RWPE1 (cell line): Measurements from ENCODE around the gene ITPR3.
A peak's percentile ranks its signal among the peaks of the same experiment; 100 is the strongest.

Experiments
- CTCF ChIA-PET: fragments of 350-600 bp; sonication (Branson Sonifier 250); formaldehyde crosslinking; extraction: SDS; loops from one replicate; lab custom pipeline; 2021; lab: Yijun Ruan, JAX
- POLR2A ChIA-PET: fragments of 400-600 bp; formaldehyde crosslinking; extraction: SDS; loops from one replicate; lab custom pipeline; 2020; ENCODE audit warnings: antibody characterized with exemption; ENCODE audit not compliant: low non-redundant PET; lab: Yijun Ruan, JAX
- DNase-seq: peaks from one replicate; pipeline ENCODE4 v3.0.0; 2012; ENCODE audit warnings: low spot score
- H3K27ac ChIP-seq: fragments of 450-650 bp; 2 replicates; pipeline ENCODE4 v1.5.1; 2017
- TF ChIP-seq, protein P1 (sequence below): fragments of 450-650 bp; conservative IDR thresholded peaks from 2 replicates; pipeline ENCODE4 v1.5.1; 2017; ENCODE audit warnings: low read depth, mild to moderate bottlenecking

The ITPR3 gene

DNA sequence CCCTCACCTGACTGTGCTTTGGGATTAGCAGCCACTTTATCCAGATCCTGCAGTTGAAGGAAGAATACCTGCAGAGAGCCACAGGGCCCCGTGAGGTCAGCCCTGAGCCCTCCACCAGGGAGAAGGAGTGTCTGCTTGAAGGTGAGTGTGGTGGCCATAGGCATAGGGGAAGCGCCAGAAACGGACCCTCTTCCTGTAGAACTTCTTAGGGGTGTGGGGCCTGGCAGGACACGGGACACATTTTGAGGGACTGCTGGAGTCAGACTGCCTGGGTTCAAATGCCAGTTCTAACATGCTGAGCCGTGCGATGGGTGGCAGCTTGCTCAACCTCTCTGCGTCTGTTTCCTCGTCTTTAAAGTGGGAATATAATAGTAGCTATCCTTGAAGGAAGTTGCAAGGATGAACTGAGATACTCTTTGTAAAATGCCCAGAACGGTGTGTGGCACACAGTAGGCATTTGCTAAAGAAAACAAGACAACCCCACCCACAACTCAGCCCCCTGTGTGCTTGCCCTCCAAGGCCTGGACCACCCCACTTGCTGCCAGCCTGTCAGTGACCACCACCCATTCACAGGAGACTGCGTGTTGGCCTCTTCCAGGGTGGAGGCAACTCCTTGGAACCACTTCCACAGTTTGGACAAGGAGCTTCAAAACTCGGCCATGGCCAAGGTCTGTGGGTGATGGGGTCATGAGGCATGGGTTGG, 36.3 kb upstream of the ITPR3 start:
- ChIA-PET CTCF (interaction anchor here (0.6 to 1.0 kb wide), 4 partner anchors 23 to 70 kb away, joined by 3 to 4 read pairs (median 3); no protein-coding TSS in a partner anchor), POLR2A (no interaction called here)
- H3K27ac ChIP-seq, result peak overlapping the region; percentile 97
- TF ChIP-seq, protein P1, sequence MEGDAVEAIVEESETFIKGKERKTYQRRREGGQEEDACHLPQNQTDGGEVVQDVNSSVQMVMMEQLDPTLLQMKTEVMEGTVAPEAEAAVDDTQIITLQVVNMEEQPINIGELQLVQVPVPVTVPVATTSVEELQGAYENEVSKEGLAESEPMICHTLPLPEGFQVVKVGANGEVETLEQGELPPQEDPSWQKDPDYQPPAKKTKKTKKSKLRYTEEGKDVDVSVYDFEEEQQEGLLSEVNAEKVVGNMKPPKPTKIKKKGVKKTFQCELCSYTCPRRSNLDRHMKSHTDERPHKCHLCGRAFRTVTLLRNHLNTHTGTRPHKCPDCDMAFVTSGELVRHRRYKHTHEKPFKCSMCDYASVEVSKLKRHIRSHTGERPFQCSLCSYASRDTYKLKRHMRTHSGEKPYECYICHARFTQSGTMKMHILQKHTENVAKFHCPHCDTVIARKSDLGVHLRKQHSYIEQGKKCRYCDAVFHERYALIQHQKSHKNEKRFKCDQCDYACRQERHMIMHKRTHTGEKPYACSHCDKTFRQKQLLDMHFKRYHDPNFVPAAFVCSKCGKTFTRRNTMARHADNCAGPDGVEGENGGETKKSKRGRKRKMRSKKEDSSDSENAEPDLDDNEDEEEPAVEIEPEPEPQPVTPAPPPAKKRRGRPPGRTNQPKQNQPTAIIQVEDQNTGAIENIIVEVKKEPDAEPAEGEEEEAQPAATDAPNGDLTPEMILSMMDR, result no peak
- no peak for DNase-seq

DNA sequence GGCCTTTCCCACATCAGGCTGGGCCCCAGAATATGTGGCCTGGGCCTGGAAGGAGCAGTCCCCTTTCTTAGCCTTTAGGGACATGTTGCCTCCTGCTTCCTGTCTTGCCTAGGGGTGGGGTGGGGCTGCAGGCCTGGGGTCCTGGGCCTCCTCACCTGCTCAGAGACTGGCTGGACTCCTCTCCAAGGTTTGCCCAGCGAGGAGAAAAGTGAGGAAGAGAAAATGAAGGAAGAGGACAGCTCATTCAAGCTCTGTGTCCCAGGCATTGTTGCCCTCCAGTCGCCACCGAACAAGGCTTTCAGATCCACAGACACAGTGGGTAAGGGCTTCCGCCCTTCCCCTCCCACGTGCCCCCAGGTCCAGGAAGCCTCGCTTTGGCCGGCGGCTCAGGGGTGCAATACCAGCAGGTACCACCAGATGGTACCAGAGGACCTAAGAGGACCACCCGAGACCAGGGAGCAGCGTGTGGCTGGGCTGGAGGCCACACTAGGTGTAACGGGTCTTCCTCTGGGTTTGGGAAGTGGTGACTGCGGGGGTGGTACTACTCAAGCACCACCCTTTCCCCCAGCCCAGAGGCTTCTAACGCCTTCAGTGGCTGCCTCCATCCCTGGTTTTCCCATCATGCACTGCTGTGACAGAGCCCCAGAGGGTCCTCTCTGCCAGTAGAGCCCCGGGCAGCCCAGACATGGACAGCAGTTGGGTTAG, 35.6 kb upstream of the ITPR3 start:
- TF ChIP-seq, protein P1, result peak; percentile 95
- peak overlapping the region; percentile 97 for H3K27ac ChIP-seq
- DNase-seq, result peak; percentile 72
- ChIA-PET POLR2A (interaction anchor here (0.6 kb wide), 1 partner anchor 162 kb away, joined by 3 read pairs; no protein-coding TSS in a partner anchor), CTCF (interaction anchor here (0.6 to 1.0 kb wide), 5 partner anchors 23 to 132 kb away, joined by 3 to 4 read pairs (median 3); no protein-coding TSS in a partner anchor)

DNA sequence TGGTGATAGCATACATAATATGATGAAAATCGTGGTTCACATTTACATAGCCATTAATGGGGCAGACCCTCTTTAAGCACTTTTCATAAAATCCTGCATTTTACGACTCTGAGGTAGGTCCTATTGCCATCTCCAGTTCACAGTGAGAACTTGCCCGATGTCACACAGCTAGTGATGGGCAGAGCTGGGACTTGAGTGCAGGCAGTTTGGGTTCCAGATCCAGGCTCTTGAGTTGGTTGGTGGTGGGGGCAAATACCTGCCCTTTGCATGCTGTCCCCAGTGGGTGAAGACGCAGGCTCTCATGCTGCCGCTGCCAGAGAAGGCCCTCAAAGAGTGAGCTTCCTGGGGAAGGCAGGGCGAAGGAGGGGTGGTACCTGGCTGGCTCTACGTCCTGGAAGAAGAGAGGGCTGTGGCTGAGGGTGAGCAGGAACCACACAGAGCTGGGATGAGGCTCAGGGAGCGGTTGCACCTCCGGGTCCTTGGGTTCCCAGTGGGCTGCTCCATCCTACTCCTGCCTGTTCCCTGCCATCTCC, 34.9 kb upstream of the ITPR3 start:
- CTCF ChIA-PET, result interaction anchor here (0.6 to 1.4 kb wide), 9 partner anchors 24 to 158 kb away, joined by 3 to 4 read pairs (median 3); no protein-coding TSS in a partner anchor
- TF ChIP-seq, protein P1, result no peak
- peak overlapping the region; percentile 97 for H3K27ac ChIP-seq
- DNase-seq, result no peak
- POLR2A ChIA-PET, result interaction anchor here (0.6 kb wide), 1 partner anchor 162 kb away, joined by 3 read pairs; no protein-coding TSS in a partner anchor

DNA sequence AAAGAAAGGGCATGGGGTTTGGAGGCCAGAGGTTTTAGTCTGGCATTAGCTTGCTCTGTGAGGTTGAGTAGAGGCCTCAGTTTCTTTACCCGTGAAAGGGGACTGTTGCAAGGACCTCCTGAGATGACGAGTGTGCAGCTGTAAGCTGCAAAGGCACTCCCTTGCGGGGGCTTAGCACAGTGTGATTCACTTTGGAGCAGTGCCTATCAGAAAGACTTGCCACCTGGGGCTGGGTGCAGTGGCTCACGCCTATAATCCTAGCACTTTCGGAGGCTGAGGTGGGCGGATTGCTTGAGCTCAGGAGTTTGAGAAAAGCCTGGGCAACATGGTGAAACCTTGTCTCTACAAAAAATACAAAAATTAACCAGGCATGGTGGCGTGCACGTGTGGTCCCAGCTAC, 33.6 kb upstream of the ITPR3 start:
- CTCF ChIA-PET, result interaction anchor here (0.8 to 1.4 kb wide), 4 partner anchors 21 to 81 kb away, joined by 3 to 4 read pairs (median 3); no protein-coding TSS in a partner anchor
- DNase-seq, result no peak
- POLR2A ChIA-PET, result no interaction called here
- H3K27ac ChIP-seq, result peak overlapping the region; percentile 97
- TF ChIP-seq, protein P1, result no peak

DNA sequence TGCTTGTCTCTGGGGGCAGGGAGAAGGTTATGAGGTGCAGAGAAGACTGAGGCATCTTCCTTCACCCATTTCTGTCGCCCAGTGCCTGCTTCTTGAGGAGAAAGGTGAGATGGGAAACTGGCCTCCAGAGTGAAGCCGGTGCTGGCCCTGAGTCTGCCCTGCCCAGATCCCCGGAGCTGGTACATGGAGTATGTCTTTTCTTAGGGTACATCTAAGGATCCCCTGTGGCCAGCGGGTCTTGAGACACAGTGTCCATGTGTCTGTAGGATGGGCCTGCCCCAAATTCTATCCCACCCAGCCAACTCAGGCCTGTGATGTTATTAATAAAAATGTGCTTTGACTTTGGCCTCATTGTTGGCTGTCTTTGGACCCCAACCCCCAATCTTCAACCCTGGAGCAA, 32.2 kb upstream of the ITPR3 start:
- CTCF ChIA-PET, result interaction anchor here (1.6 kb wide), 1 partner anchor 18 kb away, joined by 8 read pairs; no protein-coding TSS in a partner anchor
- TF ChIP-seq, protein P1, result no peak
- POLR2A ChIA-PET, result no interaction called here
- H3K27ac ChIP-seq, result peak overlapping the region; percentile 97
- no peak for DNase-seq

DNA sequence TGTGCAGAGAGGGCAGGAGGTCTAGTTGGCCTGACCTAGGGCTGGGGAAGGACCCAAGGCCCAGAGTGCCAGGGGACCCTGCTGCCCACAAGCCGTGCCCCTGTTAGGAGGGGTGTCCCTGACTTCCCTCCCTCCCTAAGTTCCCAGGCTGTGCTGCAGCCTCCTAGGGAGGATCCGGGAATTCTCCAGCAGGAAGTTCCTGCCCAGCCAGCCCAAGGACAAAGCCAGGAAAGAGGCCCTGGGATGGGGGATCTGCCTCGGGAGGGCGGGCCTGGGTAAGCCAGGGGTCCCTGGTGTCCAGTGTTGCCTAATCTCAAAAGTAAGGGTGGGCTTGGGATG, 31.8 kb upstream of the ITPR3 start:
- DNase-seq, result no peak
- CTCF ChIA-PET, result interaction anchor here (0.8 to 1.6 kb wide), 4 partner anchors 18 to 106 kb away, joined by 3 to 8 read pairs (median 4); no protein-coding TSS in a partner anchor
- POLR2A ChIA-PET, result no interaction called here
- TF ChIP-seq, protein P1, result no peak
- peak overlapping the region; percentile 97 for H3K27ac ChIP-seq
